ENCODE results near the gene UBASH3B.

Gene UBASH3B

DNA sequence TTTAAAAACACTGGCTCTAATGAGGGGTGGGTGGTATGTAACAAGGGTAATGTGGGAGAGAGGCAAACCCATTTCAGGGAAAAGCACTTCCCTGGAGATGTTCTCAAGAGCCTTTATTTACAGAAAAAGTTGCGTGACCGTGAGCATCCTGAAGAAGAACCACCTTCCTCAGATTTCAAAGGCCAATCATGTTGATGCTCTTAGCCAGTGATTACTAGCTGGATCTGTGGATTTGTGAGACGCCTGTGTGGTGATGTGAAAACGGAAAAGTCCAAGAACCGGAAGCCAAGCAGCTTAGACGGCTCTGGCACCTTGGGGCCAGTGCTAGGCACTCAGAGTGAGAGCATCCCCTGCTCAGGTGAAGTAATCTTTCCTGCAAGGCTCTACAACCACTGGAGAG, 12.6 kb upstream of the UBASH3B start:
- H3K9me3 ChIP-seq (ENCODE audit: insufficient read depth, low read length): no peaks in the 10 kb centered on the region
- no peak overlapping the region for H3K27ac ChIP-seq (ENCODE audit: low read length)
- no peaks in the 10 kb centered on the region for H3K79me2 ChIP-seq (ENCODE audit: low read length)
- peaks cover 7% of the 10 kb centered on the region for H3K27me3 ChIP-seq (ENCODE audit: low read depth, low read length)
- no peak overlapping the region for H3K4me2 ChIP-seq (ENCODE audit: low read length)
- H3K36me3 ChIP-seq (replicated peaks; ENCODE audit: low read depth, low read length): no peaks in the 10 kb centered on the region
- H4K20me1 ChIP-seq (ENCODE audit: insufficient read depth, low read length): no peaks in the 10 kb centered on the region
- H3K4me1 ChIP-seq (ENCODE audit: low read length): peaks cover 11% of the 10 kb centered on the region
- H3K9ac ChIP-seq (ENCODE audit: low read length): no peak overlapping the region
- H2AFZ ChIP-seq (ENCODE audit: low read depth, low read length): no peak overlapping the region
- no peak for TF ChIP-seq EZH2phosphoT487 (IDR thresholded peaks at IDR 0.05; ENCODE audit: low read depth)
- TF ChIP-seq, protein P1, sequence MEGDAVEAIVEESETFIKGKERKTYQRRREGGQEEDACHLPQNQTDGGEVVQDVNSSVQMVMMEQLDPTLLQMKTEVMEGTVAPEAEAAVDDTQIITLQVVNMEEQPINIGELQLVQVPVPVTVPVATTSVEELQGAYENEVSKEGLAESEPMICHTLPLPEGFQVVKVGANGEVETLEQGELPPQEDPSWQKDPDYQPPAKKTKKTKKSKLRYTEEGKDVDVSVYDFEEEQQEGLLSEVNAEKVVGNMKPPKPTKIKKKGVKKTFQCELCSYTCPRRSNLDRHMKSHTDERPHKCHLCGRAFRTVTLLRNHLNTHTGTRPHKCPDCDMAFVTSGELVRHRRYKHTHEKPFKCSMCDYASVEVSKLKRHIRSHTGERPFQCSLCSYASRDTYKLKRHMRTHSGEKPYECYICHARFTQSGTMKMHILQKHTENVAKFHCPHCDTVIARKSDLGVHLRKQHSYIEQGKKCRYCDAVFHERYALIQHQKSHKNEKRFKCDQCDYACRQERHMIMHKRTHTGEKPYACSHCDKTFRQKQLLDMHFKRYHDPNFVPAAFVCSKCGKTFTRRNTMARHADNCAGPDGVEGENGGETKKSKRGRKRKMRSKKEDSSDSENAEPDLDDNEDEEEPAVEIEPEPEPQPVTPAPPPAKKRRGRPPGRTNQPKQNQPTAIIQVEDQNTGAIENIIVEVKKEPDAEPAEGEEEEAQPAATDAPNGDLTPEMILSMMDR (IDR thresholded peaks at IDR 0.05; ENCODE audit: low read depth, low read length): no peak
- H3K4me3 ChIP-seq (ENCODE audit: low read length): no peak overlapping the region

DNA sequence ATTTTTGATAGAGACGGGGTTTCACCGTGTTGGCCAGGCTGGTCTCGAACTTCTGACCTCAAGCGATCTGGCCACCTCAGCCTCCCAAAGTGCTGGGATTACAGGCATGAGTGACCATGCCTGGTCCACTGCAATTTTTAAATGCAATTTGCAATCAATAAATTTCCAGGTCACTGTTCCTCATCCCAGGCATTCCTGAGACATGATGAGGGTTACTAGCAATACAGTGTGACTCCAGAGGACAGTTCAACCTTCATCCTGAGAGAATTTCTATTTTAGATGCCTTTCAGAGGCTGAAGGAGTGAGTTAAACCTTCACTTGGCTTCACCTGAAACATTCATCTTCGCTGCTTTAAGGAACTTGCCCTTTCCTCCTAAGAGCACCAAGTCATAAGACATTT, 9.7 kb upstream of the UBASH3B start:
- H3K9me3 ChIP-seq (ENCODE audit: insufficient read depth, low read length): no peaks in the 10 kb centered on the region
- H3K27me3 ChIP-seq (ENCODE audit: low read depth, low read length): peaks cover 7% of the 10 kb centered on the region
- no peak overlapping the region for H3K4me2 ChIP-seq (ENCODE audit: low read length)
- H3K4me3 ChIP-seq (ENCODE audit: low read length): no peak overlapping the region
- H3K27ac ChIP-seq (ENCODE audit: low read length): no peak overlapping the region
- H2AFZ ChIP-seq (ENCODE audit: low read depth, low read length): no peak overlapping the region
- H3K9ac ChIP-seq (ENCODE audit: low read length): no peak overlapping the region
- peaks cover 11% of the 10 kb centered on the region for H3K4me1 ChIP-seq (ENCODE audit: low read length)
- TF ChIP-seq EZH2phosphoT487 (IDR thresholded peaks at IDR 0.05; ENCODE audit: low read depth): no peak
- TF ChIP-seq, protein P1 (IDR thresholded peaks at IDR 0.05; ENCODE audit: low read depth, low read length): no peak
- no peaks in the 10 kb centered on the region for H3K79me2 ChIP-seq (ENCODE audit: low read length)
- H3K36me3 ChIP-seq (replicated peaks; ENCODE audit: low read depth, low read length): no peaks in the 10 kb centered on the region
- H4K20me1 ChIP-seq (ENCODE audit: insufficient read depth, low read length): no peaks in the 10 kb centered on the region

DNA sequence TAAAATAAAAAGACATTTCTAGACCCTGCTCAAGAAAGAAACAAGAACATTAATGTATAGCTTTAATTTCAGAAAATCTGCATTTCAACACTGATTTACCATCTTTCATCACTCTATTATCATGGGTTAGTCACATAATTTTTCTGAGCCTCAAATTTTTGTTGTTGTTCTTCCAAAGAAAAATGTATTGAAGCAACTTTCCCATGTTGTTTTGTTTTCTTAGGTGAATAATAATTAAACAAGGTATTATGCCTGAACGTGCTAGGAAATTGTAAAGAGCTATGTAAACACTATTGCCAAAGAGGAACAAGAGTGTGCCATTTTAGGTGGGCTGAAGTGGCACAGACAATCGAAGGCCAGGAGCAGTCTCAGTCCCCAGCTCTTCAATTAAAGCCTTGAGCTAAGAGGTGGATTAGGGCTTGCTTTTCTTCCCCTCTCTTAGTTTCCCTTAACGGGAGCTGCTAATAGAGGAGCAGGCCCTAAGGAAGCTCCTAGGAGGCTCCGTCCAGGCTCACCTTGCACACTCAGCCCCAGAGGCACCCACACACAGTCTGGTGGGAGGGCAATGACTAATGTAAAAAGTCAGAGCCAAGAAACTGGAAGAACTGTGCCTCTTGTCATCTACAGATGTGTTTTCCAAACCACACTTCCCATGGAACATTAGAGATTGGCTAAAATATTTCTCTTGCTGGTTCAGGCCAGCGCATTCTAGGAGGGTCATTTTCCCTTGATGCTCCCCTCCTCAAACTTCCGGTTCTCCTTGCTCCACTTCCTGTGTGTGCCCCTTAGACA, 8.8 kb upstream of the UBASH3B start:
- no peak overlapping the region for H3K4me2 ChIP-seq (ENCODE audit: low read length)
- H3K27ac ChIP-seq (ENCODE audit: low read length): no peak overlapping the region

DNA sequence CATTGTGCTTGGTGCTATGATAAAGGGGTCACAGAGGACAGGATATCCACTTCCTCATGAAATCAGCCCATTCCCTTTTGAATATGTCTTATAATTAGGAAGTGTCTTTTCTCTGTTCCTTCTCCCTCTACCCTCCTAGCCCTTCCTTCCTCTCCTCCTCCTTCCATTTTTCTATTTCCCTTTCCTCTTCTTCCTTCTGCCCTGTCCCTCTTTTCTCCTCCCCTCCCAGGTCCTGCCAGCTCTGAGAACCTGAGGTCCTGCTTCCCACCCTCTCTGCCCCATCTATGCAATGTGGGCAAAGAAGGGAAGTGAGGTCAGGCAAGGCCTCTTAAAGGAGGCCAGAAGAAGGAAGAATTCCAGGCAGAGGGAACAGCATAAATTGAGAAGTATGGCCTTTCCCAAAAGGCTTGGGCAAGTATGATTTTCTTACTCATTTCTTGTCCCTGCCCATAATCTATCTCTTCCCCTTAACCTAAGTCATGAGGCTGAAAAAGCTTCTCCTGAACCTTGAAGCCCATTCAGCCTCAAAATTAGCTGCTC, 7.7 kb upstream of the UBASH3B start:
- Histone ChIP-seq H3K79me2 (ENCODE audit: low read length) (no peaks in the 10 kb centered on the region), H3K9me3 (ENCODE audit: insufficient read depth, low read length) (no peaks in the 10 kb centered on the region), H3K27ac (ENCODE audit: low read length) (no peak overlapping the region), H3K4me1 (ENCODE audit: low read length) (peaks cover 6% of the 10 kb centered on the region), H3K36me3 (replicated peaks; ENCODE audit: low read depth, low read length) (no peaks in the 10 kb centered on the region), H4K20me1 (ENCODE audit: insufficient read depth, low read length) (no peaks in the 10 kb centered on the region), H3K4me3 (ENCODE audit: low read length) (no peak overlapping the region), H3K4me2 (ENCODE audit: low read length) (no peak overlapping the region), H3K9ac (ENCODE audit: low read length) (no peak overlapping the region), H2AFZ (ENCODE audit: low read depth, low read length) (no peak overlapping the region), H3K27me3 (ENCODE audit: low read depth, low read length) (peaks cover 9% of the 10 kb centered on the region)
- TF ChIP-seq, protein P1 (IDR thresholded peaks at IDR 0.05; ENCODE audit: low read depth, low read length): no peak
- no peak for TF ChIP-seq EZH2phosphoT487 (IDR thresholded peaks at IDR 0.05; ENCODE audit: low read depth)

More for the DNA sequence above, 8.8 kb upstream of the UBASH3B start:
- Histone ChIP-seq H3K27me3 (ENCODE audit: low read depth, low read length) (peaks cover 7% of the 10 kb centered on the region), H3K9me3 (ENCODE audit: insufficient read depth, low read length) (no peaks in the 10 kb centered on the region), H3K4me1 (ENCODE audit: low read length) (peaks cover 11% of the 10 kb centered on the region), H3K36me3 (replicated peaks; ENCODE audit: low read depth, low read length) (no peaks in the 10 kb centered on the region), H4K20me1 (ENCODE audit: insufficient read depth, low read length) (no peaks in the 10 kb centered on the region), H2AFZ (ENCODE audit: low read depth, low read length) (no peak overlapping the region), H3K9ac (ENCODE audit: low read length) (no peak overlapping the region), H3K79me2 (ENCODE audit: low read length) (no peaks in the 10 kb centered on the region), H3K4me3 (ENCODE audit: low read length) (no peak overlapping the region)
- no peak for TF ChIP-seq EZH2phosphoT487 (IDR thresholded peaks at IDR 0.05; ENCODE audit: low read depth)
- TF ChIP-seq, protein P1 (IDR thresholded peaks at IDR 0.05; ENCODE audit: low read depth, low read length): no peak
